SHP77 treated with DMSO at 0.1 percent for 48 hours (cell line): ENCODE results near the gene CISD2.
"Not testable (repeated sequence)": the region's sequence is repeated elsewhere in the genome, so short reads cannot be mapped to it uniquely, and the experiment has no call there.

Experiments
- DNase-seq: peaks from one replicate; lab custom pipeline; 2025; lab: John Stamatoyannopoulos, UW

The CISD2 gene

GRCh38 chr4:102850370-102850769 lies 18.4 kb upstream of the CISD2 start:
- no peak for DNase-seq

- DNase-seq, result no peak
Observed at GRCh38 chr4:102858828-102859464, 9.8 kb upstream of the CISD2 start.

GRCh38 chr4:102860611-102861324 lies 8.0 kb upstream of the CISD2 start:
- DNase-seq, result no peak

- DNase-seq, result no peak
Observed at GRCh38 chr4:102862016-102862415, 6.8 kb upstream of the CISD2 start.

GRCh38 chr4:102862747-102863146 lies 6.0 kb upstream of the CISD2 start:
- no peak for DNase-seq

GRCh38 chr4:102865327-102865726 lies 3.5 kb upstream of the CISD2 start:
- DNase-seq, result not testable (repeated sequence)

- DNase-seq, result no peak
Observed at GRCh38 chr4:102867278-102868152, 1.3 kb upstream of the CISD2 start.

GRCh38 chr4:102868153-102868780 lies 525 bp upstream of the CISD2 start:
- no peak for DNase-seq

GRCh38 chr4:102869569-102870197 lies 891 bp downstream of the CISD2 start:
- DNase-seq, result no peak

- DNase-seq, result no peak
Observed at GRCh38 chr4:102871772-102872171, 3.0 kb downstream of the CISD2 start.

GRCh38 chr4:102877477-102878106 lies 8.8 kb downstream of the CISD2 start:
- DNase-seq, result not testable (repeated sequence)

GRCh38 chr4:102878349-102878748 lies 9.6 kb downstream of the CISD2 start:
- not testable (repeated sequence) for DNase-seq

GRCh38 chr4:102878901-102879300 lies 10.1 kb downstream of the CISD2 start:
- no peak for DNase-seq

- DNase-seq, result no peak
Observed at GRCh38 chr4:102881343-102881742, 12.6 kb downstream of the CISD2 start.

- no peak for DNase-seq
Observed at GRCh38 chr4:102883278-102883677, 14.5 kb downstream of the CISD2 start.

GRCh38 chr4:102888570-102888969 lies 19.8 kb downstream of the CISD2 start:
- DNase-seq, result not testable (repeated sequence)

GRCh38 chr4:102889866-102890265 lies 21.1 kb downstream of the CISD2 start:
- DNase-seq, result not testable (repeated sequence)

- not testable (repeated sequence) for DNase-seq
Observed at GRCh38 chr4:102896547-102896946, 27.8 kb downstream of the CISD2 start.

GRCh38 chr4:102897610-102898009 lies 28.8 kb downstream of the CISD2 start:
- not testable (repeated sequence) for DNase-seq

- DNase-seq, result no peak
Observed at GRCh38 chr4:102901804-102902203, 33.0 kb downstream of the CISD2 start.

GRCh38 chr4:102918859-102919258 lies 50.1 kb downstream of the CISD2 start:
- no peak for DNase-seq
